HG03064 (cell line): ENCODE data around the gene NSD1.

Experiments
- ATAC-seq: cut with Tn5 transposase; IDR thresholded peaks from one replicate; pipeline ENCODE4 v1.9.1; 2021; ENCODE audit warnings: low read depth; ENCODE audit not compliant: unreplicated experiment

Gene NSD1

DNA sequence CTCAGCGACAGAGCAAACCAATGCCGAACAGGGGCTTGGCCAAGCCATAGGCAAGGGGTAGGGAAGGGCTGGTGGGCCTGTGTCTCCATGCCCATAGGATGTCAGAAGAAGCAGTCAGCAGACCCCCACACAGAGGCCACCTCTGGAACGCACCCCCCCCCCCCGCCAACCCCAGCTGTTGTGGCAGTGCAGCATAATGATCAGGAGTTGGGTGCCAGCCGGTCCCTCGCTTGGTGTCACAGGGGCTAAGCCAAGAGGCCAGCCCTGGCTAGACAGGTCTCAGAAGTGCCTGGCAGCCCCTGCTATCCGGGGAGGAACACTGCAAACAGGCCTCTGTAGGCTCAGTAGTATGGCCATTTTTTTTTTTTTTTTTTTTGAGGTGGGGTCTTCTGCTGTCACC lies 181.8 kb downstream of the NSD1 start:
- ATAC-seq, result no peak

DNA sequence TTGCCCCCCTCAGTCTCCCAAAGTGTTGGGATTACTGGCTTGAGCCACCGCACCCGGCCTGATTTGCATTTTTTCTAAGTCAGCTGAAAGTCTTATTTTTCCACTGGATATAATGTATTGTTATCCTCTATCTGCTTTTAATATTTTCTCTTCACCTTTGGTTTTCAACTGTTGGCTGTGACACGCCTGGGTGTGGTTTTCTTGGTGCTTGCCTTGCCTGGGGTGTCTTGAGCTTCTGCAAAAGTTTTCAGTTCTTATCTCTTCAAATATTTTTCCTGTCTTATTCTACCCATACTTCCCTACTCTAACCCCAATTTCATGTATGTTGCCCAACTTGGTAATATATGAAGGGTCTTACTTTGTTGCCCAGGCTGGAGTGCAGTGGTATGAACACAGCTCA lies 182.4 kb downstream of the NSD1 start:
- ATAC-seq, result no peak

DNA sequence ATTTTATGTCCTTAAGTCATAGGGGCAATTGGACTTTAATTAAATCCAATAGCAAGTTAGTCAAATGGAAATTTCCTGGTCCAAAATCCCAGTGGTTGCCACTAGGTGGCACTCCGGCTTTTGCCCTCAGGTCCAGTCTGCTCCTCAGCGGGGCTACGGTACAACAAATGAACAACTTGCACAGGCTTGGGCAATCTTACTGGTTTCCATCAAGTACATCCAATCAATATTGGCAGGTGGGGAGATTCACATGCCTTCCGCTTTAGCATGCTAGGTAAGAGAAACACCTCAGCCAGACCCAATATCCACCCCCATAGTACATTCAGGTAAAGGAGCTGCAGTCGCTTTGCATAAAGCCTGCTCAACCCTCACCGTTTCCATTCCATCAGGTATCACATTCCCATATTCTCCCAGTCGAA lies 184.4 kb downstream of the NSD1 start:
- ATAC-seq, result no peak

DNA sequence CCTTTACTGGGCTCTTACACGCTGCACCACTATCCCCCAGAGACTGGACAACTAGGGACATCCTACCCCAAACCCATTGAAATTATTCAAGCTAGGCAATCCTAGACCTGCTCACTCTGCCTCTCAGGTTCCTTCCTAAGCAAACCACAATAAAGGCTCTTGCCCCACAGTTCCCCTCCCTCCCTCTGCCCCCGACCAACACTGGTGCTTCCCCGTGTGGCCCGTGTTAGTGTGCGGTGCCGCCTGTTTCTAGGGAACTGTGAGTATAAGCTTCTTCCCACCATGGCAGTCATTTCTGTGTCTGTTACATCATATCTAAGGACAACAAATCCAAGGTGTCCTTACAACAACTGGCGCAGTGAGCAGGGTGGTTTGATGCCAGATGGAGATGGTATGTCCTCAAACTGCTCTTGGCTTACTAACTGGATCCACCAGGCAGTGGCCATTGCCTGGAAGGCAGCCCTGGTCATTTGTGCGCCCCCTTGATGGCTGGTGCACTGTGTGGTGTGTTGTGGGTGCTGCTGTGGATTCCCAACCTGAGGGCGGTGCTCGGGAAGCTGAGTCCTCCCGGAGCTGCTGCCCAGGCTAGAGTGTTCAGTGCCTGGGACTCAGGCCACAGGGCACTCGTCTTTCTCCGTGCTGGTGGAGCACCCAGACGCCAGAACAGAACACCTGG lies 186.5 kb downstream of the NSD1 start:
- no peak for ATAC-seq

DNA sequence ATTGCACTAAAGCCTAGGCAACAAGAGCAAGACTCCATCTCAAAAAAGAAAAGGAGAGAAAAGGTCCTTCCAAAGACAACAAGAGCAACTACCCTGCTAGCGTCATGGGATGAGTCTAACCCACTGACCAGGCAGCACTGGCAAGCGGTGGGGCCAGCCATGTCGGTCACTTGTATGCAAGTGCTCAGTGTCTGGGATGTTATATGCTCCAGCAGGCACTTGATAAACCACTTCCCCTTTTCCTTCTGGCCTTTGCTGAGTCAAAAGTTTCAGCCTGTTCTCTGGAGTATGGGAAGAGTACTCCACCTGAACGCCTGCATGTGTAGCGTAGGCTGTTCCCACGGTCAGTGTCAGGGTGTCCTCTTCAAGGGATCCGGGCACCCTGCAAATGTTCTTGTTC lies 187.3 kb downstream of the NSD1 start:
- ATAC-seq, result no peak

DNA sequence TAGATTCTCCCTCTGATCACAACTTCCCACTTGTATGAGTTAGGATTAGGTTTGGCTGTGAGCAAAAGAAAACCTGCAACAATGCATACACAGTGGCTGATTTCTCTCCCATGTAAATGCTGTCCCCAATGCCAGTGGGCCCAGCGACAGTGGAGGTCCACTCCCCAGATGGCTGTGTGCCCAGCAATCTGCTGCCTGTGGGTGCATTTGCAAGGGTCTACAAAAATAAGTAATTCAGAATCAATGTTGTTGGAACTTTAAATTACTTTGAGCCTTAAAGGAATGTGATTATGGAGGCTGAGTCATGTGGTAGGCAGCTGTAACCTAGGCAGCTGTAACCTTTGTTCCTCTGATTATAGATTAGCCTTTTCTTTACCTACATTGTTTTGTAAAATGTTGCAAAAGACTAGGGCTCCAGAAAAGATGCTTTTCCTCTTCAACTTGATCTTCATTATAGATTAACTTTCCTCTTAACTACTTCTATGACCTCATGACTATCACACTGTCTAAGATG lies 192.4 kb downstream of the NSD1 start:
- ATAC-seq, result no peak

DNA sequence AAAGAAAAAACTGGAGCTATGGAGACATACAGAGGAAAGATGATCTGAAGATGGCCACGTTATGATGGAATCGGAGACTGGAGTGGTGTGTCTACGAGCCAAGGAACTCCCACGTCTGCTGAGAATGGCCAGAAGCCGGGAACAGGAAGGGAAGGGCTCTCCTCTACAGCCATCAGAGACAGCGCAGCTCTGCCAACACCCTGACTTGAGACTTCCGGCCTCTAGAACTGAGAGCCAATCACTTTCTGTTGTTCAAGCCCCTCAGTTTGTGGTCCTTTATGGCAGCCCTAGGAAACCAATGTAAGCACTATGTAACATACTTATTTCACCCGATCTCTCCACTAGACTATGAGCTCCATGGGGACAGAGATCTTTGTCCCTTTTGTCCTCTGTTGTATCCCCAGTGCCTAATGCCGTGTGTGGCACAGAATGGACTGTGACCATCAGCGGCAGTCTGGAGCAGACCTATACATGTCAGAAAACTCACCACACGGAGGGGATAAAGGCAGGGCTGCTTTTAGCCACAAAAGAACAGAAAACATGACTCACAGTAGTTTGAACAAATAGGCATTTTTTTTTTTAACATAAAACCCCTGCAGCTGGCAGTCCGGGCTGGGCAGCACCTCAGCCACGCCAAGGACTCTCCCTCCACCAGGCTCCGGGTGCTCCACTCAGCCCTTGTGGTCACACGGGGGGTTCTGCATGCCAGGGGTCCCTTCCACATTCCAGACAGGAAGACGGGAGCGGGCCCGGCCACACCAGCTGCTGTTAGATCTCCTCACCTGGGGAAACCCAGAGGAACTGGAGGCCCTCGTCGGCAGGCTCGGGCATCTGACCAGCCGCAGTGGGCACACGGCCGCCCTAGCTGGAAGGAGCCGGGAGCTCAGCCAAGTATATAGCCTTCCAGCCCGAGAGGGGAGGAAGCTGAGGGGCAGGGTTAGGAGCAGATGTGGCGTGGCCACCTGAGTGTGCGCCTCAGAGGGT lies 194.3 kb downstream of the NSD1 start:
- ATAC-seq, result no peak

DNA sequence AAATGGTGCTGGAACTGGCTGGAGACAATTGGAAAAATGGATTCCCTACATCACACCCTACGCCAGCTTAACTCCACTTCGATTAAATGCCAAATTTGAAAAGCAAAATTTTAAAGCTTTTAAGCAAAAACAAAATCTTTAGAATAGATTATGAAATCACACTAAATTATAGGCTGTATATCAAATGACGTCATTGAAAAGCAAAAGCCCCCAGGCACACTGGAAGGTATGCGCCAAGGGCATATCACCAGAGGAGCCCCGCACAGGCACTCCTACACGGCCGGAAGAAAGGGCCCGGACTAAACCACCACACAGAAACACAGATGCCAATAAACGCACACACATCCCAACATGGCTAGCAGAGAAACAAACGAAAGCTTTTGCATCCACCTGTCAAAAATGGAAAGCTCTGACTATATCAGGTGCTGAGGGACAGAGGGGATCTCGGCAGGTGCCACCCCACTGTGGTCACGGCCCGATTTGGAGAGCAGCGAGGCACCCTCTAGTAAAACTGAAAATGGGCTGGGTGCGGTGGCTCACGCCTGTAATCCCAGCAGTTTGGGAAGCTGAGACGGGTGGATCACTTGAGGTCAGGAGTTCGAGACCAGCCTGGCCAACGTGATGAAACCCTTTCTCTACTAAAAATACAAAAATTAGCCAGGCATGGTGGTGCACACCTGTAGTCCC lies 195.1 kb downstream of the NSD1 start:
- no peak for ATAC-seq

DNA sequence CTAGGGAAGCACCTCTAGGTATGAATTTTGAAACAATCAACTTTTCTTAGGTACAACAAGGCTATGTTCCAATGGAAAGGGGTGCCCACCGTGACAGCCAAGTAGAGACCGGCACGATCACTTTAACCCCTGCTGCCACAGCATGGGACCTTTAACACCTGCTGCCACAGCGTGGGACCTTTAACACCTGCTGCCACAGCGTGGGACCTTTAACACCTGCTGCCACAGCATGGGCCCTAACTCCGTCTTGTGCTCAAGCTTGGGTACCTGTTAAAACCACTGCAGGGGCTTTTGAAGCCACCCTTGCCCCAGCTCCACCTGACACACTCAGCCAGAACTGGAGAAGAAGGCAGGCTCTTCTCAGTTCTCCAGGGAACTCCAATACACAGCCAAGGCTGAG lies 196.3 kb downstream of the NSD1 start:
- no peak for ATAC-seq

DNA sequence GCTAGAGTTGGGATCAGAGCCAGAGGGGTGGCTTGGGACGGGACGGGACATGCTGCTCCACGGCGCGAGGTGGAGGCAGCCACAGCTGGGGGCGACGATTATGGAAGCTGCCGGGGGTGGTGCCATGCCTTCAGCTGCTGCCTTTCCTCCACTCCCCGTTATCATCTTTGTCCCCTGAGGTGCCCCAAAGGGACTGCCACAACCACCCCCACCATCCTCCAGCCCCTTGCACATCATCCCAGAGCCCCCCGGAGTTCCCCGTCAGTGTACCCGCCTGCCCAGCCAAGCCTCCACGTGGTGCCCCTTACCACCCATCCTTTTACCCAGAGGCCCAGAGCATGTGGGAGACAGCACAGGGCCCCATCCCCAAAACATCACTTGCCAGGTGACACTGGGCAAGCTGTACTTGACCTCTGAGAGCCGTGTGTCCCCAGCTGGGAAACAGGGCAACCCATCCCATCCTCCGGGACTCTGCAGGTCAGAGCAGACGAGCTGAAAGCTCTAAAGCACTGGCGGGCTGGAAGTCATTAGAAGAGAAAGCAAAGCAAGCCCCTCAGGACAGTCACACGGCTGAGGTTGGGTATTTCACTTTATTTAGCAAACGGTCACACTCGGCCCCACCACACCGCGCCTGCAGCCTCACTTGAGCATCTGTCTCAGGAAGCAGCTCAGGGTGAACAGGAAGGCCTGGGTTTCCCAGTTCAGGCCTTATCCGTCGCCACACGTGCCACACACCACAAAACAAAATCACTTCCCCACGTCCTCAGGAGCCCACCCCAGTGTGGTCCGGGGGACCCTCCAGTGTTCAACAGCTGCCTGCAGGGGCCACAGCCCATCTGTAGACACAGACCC lies 197.6 kb downstream of the NSD1 start:
- ATAC-seq, result no peak

DNA sequence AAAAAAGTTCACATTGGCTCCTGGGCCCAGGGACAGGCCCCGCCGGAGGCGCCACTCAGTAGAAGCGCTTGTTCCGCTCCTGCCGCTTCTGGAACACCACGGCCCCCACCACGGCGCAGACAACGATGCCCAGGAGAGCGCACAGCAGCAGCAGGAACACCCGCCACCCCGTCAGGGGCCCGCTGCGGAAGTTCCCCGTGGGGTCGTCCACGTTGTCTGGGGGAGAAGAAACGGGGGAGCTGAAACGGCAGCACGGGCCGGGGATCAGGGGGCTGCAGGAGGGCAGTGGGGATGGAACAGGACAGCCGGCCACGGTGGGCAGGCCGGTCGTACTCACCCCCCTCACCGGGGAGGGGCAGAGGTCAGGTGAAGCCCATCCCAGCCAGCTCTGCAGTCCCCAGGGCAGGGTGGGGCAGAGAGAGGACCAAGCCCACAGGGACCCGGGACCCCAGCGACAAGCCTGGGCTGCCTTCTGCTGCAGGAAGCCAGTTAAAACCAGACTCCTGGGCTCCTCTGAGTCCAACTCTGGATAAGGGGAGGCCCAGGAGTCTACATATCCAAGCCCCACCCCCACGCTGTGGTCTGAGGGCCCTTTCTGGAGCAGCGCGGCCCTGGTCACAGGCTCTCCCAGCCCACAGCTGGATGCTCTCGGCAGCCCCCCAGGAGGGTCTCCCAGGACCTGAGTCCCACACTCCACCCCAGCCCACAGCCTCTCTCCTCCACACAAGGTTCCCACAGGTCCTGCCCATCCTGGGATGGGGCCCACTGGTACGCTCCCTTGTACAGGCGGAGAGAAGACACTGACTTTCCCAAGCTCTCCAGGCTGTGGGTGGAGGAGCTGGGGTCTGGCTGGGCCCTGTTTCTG lies 198.7 kb downstream of the NSD1 start:
- ATAC-seq, result no peak

DNA sequence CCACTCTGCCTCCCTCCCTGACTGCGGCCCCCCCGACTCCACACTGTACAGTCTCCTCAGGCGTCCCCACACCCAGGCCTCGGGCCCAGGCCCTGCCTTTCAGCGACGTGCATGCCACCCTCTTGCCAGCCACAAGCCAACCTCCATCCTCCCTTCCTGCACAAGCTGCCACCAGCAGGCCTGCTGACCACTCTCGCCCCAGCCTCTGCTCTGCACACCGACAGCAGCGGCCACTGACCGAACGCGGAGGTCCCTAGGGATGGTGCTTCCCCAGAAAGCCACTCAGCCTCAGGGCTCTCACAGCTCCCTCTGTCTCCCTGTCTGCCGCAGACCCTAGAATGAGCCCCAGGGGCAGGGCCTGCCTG lies 199.3 kb downstream of the NSD1 start:
- ATAC-seq, result no peak

DNA sequence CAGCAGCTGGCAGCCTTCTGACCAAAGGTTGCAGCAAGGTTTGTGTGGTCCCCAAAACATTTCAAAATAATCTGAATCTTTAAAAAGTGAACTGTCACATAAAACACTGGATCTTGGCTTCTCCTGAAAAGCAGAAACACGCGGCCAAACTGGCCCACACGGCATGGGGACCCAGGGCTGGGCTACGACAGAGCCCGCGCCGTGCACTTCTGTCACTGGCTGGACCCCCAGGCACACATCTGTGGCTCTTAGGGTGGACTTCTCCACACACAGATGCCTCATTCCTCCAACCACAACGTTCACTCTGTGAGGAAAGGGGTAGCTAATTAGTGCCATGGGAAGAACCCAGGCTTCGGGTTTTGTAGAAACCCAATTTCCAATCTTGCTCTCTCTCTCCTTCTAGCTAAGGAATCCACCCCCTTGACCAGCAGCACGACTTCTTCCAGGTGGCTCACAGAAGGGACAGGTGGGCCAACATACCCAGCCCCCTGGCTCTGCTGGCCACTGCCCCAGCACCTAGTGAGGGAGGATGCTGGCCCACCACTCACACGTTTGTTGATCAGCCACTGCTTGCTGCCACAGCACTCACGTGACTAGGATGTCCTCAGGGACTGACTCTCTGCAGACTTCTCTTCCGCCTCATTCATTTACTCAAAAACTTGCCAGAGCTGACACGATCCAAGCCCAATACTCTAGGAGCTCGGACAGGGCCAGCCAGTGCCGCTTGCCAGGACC lies 200.0 kb downstream of the NSD1 start:
- ATAC-seq, result no peak

DNA sequence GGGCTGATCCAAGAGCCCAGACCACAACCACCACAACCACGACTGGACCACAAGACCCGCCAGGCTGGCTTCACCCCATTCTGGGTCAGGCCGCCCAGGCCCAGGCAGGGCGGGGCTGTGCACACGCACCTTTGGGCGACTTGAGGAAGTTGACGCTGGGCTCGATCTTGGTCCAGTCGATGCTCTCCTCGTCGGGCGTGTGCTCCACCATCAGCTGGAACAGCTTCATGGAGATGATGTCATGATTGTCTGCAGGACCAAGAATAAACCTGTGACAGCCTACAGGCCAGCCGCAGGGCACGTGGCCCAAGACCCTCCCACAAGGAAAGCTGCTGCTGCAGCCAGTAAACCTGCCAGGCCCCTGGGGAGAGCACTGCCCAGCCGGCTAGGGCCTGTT lies 200.6 kb downstream of the NSD1 start:
- ATAC-seq, result no peak

DNA sequence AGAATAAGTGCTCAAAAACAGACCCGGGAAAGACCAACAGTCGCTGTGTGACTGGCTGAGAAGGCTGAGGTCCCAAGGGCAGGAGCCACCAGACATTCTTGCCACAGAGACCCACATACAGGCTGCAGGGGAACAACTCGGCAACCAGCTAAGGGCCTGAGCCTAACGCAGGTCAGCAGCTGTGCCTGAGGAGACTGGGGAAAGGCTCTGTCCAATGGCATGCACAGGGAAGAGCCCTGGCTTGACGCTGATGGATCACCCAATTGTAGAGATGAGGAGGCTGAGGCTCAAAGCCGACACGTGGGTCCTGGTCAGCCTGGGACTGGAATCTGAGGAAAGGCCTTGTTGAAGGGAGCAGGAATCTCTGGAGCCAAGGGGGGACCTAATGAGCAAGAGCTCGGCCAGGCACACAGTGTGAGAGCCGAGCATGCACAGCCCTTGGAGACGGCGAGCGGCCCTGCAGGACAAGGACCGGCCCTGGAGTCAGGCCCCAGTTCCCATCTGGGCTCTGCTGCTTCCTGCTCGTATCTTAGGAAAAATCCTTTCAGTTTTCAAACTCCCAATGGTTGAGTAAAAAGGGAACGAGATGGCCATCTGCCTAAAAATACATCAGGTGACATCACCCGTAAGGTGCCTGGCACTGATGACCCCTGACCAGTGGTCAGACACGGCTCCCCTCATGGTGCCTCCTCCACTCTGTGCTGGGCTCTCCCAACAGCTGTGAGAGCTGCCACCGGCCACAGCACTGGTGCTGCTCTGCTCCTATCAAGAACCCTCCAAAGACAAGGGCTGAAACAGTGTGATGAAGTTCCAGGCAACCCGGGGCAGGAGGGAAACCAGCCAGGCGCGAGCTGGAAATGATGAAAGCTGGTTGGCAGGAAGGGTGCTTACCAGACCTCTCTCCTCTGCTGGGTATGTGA lies 201.5 kb downstream of the NSD1 start:
- ATAC-seq, result no peak

DNA sequence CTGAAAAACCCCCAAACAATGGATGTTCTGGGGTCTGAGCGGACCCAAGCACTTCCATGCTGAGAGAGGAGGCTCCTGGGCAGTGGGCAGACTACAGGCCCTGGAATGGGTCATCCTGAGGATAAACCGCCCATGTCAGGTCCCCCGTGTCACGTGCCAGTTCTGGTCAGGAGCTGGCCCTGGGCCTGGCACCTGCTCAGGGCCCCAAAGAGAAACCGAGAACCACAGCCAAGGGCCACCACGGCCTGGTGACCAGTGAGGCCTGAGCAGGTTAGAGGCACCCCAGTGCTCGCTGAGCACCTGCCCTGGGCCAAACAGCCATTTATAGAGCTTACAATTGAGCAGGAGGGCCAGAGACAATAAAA lies 202.1 kb downstream of the NSD1 start:
- ATAC-seq, result no peak

DNA sequence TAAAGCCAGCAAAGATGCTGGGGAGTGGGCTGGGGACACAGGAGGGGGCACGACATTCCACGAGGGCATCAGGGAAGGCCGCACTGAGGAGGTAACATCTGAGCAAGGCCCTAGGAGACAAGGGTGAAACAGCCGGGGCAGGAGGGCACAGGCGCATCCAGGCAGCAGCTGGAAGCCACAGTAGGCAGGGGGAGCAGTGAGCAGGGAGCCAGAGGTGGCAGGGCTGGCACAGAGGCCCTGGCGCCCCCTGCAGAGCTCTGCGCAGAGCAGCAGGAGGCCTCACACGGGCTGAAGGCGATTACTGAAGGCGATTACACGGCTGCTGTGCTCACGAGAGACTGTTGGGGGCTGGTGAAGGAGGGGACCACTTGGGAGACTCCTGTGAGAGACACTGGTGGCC lies 202.5 kb downstream of the NSD1 start:
- ATAC-seq, result no peak
